SH-SY5Y (cell line): ENCODE data around the gene GOLGA8A.

Experiments used
- GATA2 ChIP-seq: IDR thresholded peaks from 2 replicates; pipeline ENCODE4 v1.6.1; 2011; ENCODE audit warnings: mild to moderate bottlenecking, low read depth, low read length
- GATA3 ChIP-seq: IDR thresholded peaks from 2 replicates; pipeline ENCODE4 v1.6.1; 2011; ENCODE audit warnings: low read depth, mild to moderate bottlenecking, low read length, moderate library complexity

DNA sequence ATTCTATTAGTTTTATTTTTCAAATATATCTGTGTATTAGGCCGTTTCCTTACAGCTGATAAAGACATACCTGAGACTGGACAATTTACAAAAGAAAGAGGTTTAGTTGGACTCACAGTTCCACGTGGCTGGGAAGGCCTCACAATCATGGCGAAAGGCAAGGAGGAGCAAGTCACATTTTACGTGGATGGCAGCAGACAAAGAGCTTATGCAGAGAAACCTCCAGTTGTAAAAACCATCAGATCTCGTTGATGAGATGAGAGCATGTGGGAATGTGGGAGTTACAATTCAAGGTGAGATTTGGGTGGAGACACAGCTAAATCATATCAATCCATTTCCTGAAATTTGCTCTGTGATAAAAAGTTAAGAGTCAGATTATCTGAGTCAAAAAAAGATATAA is 2.3 kb upstream of the GOLGA8A start:
- no peak for TF ChIP-seq GATA2
- TF ChIP-seq GATA3: no peak
